Stimulated activated CD4-positive, alpha-beta T cell treated with anti-CD3 and anti-CD28 coated beads, Interleukin-1b, Interleukin-23, amount 100 ng/mL, for 24 hours (primary cell): Measurements from ENCODE around the gene DMRT2.

ENCODE experiments used
- DNase-seq, 4 experiments: peaks; one replicate each; pipeline ENCODE4 v3.0.0-alpha.2; 2020; ENCODE audit warnings: low read depth in 4 of 4, low spot score in 1 of 4

DMRT2 gene

DNA sequence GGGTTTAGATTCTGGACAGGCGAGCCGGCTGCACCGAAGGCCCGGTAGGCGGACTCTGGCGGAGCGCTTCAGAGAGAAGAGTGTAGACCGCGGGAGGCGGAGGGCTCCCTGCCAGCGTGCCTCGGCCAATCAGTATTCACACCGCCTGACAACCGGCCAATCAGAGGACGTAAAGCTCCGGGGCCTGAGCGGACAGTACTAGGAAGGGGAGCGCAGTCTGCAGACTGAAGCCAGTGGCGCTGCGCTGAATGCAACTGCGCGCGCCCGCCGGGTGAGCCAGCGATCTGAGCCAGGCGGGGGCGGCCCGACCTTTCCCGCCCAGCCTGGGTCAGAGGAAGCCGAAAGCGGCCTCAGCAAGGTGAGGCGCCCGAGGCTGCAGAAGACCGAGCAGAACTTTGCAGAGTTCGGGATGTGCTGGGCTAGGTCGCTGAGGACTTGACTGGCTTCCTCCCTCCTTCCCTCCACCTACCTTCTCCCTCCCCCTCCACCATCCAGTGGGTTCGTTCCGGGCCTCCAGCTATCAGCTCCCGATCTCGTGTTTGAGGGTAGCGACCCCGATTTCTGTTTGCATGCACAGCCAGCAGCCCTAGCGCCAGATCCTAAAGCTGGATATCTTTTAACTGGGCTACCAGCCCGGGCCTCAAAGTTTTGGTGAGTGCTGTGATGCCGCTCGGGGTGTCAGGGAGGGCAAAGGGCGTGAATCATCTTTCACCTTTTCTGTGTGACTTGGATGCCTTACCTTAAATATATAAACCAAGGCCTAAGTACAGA, at the start of gene DMRT2:
DMRT2 (plus strand) TSS at position 233 of the 771 bp plus-strand sequence. CDS start 1,257 bp downstream, outside the sequence.
- DNase-seq: no peak

DNA sequence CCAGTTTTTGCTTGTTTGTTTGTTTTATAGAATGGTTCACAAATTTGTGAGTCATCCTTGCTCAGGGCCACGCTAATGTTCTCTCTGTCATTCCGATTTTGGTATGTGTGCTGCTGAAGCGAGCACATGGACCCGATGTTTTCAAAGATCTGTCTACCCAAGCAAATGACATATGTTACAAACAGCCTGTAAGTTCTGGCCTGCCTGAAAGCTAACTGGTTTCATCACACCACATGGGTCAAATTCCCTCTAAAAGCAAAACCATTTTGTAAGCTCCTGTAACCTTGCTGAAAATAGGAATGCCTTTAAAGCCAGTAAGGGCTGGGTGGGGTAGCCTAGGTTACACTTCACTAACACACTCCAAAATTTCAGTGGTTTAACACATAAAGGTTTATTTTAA, 48.3 kb upstream of the DMRT2 start:
- DNase-seq: no peak

DNA sequence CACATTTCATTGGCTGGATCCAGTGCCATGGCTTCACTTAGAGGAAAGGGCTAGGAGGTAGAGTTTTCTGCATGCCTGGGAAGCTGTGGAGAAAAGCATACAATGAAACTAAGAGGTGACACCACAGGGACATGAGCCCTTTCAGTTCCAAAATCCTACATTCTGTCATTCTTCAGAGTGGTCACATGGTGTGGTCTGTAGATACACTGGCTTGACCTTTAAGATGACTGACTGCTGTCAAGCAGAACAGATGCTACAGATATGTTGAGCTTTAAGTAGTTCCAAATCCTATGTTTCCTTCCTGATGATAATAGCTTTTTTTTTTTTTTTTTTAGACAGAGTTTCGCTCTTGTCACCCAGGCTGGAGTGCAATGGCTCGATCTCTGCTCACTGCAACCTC, 47.5 kb upstream of the DMRT2 start:
- no peak for DNase-seq

DNA sequence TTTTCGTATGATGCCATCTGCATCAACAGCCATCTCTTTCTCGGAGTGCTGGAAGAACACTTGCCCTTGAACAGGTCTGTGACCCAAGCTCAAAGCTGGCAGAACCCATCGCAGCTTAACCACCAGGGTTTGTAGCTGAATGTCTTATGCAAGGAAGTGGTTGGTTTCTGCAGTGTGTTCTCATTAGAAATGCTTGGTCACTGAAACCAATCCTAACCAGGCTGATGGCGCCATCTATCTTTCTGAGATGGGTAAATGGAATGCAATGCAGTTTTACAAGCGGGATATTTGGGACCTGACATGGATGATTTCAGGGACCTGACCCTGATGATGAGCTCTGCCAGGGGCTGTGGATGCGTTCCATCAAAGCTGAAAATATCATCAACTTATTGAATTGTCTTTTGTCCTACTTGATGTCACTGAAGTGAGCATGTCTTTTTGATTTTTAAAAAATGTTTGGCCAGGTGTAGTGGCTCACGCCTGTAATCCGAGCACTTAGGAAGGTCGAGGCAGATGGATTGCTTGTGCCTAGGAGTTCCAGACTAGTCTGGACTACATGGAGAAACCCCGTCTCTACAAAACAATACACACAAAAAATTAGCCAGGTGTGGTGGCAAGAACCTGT, 45.0 kb upstream of the DMRT2 start:
- DNase-seq: no peak

DNA sequence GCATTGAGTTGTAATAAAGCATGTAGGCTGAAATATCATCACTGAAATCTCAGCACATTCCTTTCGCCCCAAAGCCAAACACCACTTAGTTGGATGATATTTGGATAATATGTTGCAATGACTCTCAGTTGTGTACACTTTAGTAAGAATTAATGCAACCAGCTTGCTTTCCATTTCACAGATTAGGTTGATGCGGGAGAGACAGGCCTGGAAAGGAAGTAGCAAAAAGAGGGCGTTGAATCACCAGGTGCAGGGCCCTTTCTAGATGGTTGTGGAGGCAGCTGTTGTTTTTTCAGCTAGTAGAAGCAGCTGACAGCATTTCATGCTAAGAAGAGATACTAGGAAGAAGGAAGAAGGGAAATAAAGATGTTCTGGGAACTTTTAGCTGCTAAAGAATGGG, 42.8 kb upstream of the DMRT2 start:
- DNase-seq: no peak

DNA sequence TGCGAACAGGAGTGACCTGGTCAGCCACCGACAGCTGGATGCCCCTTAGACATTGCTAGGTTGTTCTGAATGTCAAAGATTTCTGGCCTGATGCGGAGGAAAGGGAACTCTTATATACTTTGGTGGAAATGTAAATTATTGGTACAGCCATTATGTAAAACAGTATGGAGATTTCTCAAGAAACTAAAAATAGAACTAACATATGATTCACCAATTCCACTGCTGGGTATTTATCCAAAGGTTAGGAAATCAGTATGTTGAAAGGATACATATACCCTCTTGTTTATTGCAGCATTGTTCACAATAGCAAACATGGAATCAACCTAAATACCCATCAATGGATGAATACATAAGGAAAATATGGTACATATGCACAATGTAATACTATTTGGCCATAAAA, 41.9 kb upstream of the DMRT2 start:
- DNase-seq: no peak

DNA sequence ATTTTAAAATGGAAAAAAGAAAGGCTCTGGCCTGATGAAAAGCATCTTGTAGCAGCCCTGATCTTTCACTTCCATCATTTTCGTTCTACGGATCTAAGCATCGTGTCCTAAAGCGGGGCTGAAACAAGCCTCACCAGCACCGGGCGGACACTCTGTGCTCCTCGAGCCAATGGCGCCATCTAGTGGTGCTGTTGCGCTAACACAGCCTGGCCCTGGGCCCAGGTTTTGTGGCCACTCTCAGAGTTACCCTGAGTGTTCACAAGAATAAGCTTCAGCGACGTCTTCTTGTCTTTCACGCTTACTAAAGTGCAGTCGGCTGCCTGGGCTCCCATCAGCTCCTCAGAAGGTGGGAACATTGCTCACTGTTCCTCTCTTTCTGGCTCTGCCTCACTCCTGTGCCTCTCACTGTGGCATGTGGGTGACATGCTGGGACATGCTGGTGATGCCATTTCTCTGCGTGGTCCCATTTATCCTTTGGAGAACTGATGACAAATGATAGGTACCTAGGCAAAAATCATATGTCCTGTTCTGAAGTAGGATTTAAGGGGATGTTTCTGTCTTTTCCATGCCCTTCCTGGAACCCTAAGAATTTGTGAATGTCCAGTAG, 41.0 kb upstream of the DMRT2 start:
- DNase-seq: peak; percentile 44 to 63 (median 59)

DNA sequence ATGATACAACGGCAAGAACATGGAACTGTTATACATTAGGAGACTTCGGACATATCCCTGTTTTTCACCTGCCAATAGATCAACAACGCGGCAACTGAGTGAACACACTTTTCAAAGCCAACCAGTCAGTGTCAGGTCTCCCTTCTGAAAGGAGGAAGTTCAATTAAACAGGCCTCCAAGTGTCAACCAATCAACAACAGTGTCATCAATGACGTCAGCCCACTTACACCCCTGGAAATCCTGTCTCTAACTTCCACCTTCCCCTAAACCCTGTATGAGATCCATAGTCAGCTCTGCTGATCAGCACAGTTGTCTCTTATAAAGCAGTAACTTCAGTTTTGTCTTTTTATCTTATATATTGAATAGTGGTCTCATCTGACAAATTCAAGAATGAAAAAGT, 37.1 kb upstream of the DMRT2 start:
- no peak for DNase-seq

DNA sequence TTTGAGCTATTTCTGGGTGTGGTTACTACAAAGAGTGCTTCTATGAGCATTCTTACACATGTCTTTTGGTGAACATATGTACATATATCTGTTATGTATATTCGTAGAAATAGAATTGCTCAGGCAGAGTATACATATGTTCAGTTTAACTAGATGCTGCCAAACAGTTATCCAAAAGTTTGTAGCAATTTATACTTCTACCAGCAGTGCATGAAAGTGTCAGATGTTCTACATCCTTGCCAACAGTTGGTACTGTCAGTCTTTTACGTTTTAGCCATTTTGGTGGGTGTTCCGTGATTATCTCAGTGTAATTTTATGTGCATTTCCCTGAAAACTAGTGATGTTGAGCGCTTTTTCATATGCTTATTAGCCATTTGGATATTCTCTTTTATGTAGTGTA, 35.9 kb upstream of the DMRT2 start:
- no peak for DNase-seq

DNA sequence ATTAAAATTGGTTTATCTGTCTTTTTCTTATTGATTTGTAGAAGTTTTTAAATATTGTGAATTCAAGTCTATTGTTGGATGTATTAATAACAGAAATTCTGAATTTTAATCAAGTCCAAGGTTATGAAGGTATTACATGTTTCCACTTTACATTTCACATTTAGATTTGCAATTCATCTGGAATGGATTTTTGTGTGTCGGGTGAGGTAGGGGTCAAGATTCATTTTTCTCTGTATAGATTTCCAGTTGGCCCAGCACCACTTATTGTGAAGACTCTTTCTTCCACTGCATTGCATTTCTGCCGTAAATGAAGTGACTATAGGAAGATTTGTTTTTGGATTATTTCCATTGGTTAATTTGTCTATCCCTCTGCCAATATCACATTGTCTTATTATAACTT, 35.5 kb upstream of the DMRT2 start:
- DNase-seq: no peak

DNA sequence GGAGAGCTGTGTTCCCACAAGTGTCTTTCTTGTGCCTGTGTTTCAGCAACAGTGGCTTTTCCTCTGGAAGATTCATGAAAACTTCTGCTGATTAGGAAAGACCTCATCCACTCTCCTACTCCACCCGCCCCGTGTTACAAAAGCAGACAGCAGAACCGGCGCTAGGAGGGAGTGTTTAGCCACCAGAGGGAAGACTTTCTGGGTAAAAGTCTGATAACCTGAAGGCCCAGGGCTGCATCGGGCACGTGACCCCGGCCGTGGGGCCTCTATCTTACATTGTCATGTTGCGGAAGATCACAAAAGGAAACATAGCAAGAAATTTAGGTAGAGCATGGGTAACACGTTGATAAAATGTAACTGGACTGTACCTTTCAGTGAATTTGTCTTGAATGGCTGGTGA, 32.0 kb upstream of the DMRT2 start:
- DNase-seq: no peak

DNA sequence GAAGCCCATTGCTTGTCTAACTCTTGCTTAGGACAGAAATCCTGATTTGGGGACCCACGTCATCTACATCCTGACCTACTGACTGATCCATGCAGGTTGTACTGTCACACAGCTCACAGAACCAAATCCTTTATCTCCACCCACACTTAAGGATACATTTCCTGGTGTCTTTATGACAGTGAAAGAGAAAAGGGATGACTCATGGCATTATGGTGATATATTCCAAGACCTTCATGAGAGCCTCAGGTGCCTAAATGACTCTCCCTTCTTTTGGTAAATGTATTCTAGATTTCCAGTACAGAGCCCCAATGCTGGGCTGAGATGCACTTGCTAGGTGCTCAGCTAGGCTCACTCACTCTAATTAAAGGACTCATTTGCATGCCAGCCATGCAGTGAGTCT, 26.0 kb upstream of the DMRT2 start:
- DNase-seq: no peak

DNA sequence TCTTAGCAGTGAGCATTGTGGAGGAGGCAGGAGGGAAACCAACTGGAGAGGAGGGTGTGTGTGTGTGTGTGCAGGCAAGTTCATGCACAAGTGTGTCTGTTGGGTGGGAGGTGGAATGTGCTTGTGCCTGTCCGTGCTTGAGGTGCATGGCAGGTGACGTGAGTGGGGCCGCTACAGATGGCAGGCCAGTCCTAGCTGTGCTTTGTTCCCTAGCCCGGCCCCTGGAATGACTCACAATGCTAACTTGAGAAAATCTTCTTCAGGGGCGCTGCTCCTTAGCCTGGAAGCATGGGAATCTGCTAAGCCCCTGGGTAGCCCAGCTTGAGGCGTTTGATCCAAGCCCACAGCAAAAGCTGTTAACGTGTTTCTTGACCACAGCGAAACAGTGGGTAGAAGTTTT, 25.0 kb upstream of the DMRT2 start:
- DNase-seq: no peak

DNA sequence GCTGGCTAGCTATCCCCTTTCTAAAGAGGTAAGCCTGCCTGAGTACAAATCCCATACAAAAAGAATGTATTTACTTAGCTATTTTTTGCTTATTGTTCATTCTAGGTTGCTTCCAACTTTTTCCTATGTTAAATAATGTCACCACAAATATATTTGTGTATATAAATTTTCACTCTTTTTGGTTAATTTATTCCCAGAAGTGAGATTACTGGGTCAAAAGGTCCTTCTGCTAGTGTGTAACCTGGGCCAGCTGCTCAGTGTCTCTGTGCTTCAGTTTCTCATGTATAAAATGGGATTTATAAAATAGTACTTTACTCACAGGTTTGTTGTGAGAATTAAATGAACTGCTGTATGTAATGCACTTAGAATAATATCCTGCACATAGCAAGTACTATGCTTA, 23.9 kb upstream of the DMRT2 start:
- DNase-seq: no peak

DNA sequence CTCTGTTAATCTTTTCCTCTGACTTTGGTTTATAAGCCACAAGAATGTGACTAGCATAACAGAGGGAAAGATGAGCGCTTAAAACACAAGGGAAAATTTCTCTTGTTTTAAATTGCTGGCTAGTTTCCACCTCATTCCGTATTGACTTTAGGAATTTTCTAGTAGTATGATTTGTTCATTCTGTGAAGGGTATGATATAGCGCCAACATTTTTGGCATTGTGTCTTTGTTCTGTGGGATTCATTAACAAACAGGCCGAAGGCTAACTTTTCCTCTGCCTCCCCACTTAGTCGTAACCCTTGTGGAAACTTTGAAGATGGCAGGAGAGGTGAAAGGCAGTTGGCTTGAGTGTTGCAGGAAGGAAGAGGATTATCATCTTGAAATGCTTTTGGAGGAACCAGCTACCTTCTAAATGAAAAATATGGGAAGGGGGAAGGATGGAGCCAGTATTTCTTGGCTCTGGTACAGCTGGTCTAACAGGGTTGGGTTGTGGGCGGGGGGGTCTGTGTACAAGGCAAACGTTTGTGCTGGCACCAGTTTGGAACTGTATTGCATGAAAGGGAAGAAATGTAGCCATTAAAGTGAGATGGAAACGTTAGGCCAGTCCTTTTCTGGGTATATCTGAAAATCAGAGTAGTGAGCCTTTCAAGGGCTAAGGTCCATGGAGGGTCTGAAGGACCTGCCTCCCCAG, 21.5 kb upstream of the DMRT2 start:
- DNase-seq: no peak

DNA sequence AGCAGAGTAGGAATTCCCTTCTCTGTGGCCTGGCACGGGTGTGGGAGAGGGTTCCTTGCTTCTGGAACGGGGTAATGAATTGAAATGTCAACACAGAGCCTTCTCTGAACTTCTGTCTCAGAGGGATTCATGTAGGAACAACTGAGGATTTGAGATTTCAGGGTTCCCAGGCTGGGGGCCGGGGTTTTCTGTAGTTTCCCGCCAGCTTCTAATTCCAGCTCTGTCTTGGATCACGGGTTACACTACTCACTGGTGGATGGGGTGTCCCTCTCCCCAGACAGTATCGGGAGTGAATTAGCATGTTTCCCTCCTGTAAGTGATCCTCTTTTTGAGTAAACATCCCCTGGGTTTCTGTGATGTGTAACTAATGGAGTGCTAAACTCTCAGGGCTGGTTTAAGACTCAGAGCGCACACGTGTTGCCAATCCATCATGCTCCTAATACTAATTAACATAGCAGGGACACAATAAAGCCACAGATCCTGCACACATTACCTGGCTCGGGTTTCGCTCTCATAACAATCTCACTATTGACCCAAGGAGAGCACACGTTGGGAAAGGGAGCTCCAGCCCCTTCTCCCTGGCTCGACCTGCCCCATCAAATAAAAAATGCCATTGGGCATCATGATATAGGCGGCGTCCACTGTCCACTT, 18.1 kb upstream of the DMRT2 start:
- no peak for DNase-seq

DNA sequence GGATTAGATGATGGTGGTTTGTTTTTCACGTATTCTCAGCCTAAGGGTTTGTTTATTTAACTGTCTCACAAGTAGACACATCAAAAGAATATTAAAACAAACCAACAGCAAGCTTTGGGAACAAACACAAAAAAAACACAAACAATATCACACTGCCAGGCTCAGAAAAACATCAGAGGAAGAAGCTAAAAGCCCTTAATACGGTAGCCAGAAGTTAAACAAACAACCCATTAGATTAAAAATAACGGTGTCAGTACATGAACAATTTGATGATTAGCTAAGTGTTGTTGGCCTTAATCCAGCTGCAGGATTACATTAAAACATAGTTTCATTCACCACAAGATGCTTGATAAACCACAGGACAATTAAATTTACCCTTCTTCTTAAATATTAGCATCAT, 15.9 kb upstream of the DMRT2 start:
- DNase-seq: no peak

DNA sequence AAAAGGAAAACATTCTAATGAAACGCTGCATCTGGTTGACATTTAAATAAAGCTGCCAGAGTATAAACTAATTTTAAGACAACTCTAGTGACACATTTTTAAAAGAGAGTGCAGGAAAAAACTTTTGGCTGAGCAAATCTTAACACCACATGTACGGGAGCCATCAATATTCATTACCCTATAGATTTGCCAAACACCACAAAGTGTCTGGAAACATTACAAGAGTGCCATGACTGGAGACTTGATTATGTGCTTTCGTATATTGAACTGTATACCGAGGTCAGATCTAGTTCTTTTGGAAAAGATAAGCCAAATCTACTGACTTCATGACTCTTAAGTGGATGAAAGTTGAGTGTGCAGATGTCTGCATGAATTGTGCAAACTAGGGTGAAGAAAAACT, 10.6 kb upstream of the DMRT2 start:
- no peak for DNase-seq

DNA sequence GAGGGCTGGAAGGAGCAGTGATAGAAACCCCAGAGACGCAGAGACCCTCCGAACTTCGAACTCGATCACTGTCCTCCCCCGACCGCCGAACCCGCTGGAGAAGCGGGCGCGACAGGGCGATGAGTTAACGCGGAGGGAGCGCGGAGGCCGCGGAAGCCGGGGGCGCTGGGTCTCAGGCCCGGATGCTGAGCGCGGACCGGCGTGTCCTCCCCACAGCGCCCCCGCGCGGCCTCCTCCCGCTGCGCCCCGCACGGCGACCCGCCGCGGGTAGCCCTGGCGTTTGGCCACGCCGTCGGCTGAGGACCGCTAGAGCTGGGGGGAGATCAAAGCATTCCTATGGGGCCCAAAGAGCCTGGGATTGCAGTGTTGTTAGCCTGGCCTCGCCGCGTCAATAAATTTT, 7.7 kb upstream of the DMRT2 start:
- DNase-seq: no peak

DNA sequence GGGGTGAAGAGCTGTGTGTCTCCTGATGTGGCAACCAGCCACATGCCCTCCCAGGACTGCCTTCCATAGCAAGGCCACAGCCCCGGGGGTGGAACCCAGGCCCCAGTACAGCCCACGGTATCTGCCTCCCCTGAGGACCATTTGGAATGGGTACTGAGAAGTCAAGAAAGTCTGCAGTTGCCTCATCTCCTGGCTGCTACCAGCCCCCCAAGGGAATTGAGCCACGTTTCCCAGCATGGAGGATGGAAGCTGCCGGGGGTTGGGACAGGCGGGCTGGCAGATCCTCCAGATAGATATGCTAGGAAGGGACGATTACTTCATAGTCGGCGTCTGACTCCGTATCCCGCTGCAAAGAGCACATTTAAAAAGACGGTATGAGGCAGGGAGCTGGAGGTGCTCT, 5.5 kb upstream of the DMRT2 start:
- DNase-seq: no peak
